ENCODE data around the gene DEPDC1. TPM values are rescaled to one million over a fixed set of nuclear protein-coding genes. Genes with fewer than 3 reads are reported as not detected.

Gene DEPDC1
- total RNA-seq, 1 experiment from 2014 or later, result 26.1 TPM

- Mint-ChIP-seq H3K27ac (no peak overlapping the region), H3K36me3 (ENCODE audit: insufficient read depth in 1 of 3, low read depth in 3 of 3) (no peaks in the 10 kb centered on the region), H3K4me3 (no peak overlapping the region), H3K27me3 (ENCODE audit: low read depth) (no peaks in the 10 kb centered on the region), H3K9me3 (no peaks in the 10 kb centered on the region), H3K4me1 (no peaks in the 10 kb centered on the region)
- no peak overlapping the region for H3K56ac ChIP-seq (ENCODE audit: insufficient read length, low read depth, low read length)
- no peaks in the 10 kb centered on the region for H3K23me2 ChIP-seq (ENCODE audit: insufficient read length, low read depth, low read length, poor library complexity, severe bottlenecking)
- no peak overlapping the region for H2BK15ac ChIP-seq (ENCODE audit: low read depth, low read length)
- no peak overlapping the region for H3K27ac ChIP-seq (ENCODE audit: insufficient read length, low read depth, low read length)
- H3K4me1 ChIP-seq (ENCODE audit: insufficient read depth, low read length), result no peaks in the 10 kb centered on the region
- no peak for TF ChIP-seq CTCF (conservative IDR thresholded peaks at IDR 0.05)
- H2BK20ac ChIP-seq (ENCODE audit: low read depth, low read length, poor library complexity, severe bottlenecking), result no peak overlapping the region
- H3K23ac ChIP-seq (ENCODE audit: insufficient read length, low read depth, low read length), result no peak overlapping the region
- no peak overlapping the region for H2AK5ac ChIP-seq (ENCODE audit: insufficient read length, low read length)
- H4K8ac ChIP-seq (replicated peaks; ENCODE audit: insufficient read length, low read depth, low read length), result no peak overlapping the region
- no peak overlapping the region for H3K18ac ChIP-seq (ENCODE audit: insufficient read length, low read depth, low read length)
- H2BK5ac ChIP-seq (ENCODE audit: insufficient read length, low read length), result no peak overlapping the region
- H3K4ac ChIP-seq (ENCODE audit: low read depth, low read length), result no peak overlapping the region
- H3K14ac ChIP-seq (ENCODE audit: insufficient read depth, low read length), result no peak overlapping the region
- no peak overlapping the region for H3T11ph ChIP-seq (ENCODE audit: low read length)
- H3K79me1 ChIP-seq (ENCODE audit: insufficient read depth, low read depth, low read length, poor library complexity, severe bottlenecking), result no peaks in the 10 kb centered on the region
- H3K4me2 ChIP-seq (ENCODE audit: insufficient read depth, insufficient read length, low read length), result no peak overlapping the region
- no peaks in the 10 kb centered on the region for H3K27me3 ChIP-seq (ENCODE audit: insufficient read depth, low read length)
- no peaks in the 10 kb centered on the region for H3K79me2 ChIP-seq (ENCODE audit: insufficient read depth, low read length)
- no peak overlapping the region for H2BK120ac ChIP-seq (ENCODE audit: low read depth, low read length, poor library complexity, severe bottlenecking)
- no peaks in the 10 kb centered on the region for H4K20me1 ChIP-seq (ENCODE audit: control insufficient read depth, insufficient read depth, insufficient read length)
- H3K9ac ChIP-seq (ENCODE audit: extremely low read depth, insufficient read length, low read length), result no peak overlapping the region
- no peak overlapping the region for H2AFZ ChIP-seq (ENCODE audit: low read length)
- DNase-seq, result no peak
- H2BK12ac ChIP-seq (ENCODE audit: insufficient read length, low read depth, low read length), result no peak overlapping the region
- no peaks in the 10 kb centered on the region for H3K9me3 ChIP-seq (ENCODE audit: control insufficient read depth, low read depth, low read length)
- no peak overlapping the region for H4K91ac ChIP-seq (ENCODE audit: insufficient read length, low read depth, low read length)
- no peak overlapping the region for H4K5ac ChIP-seq (ENCODE audit: insufficient read length, low read depth, low read length)
Measured at GRCh38 chr1:68538941-68539340, 42.1 kb upstream of the DEPDC1 start.

Data from H9 (cell line).